Measurements from ENCODE around the gene WSCD1. TPM values are rescaled to one million over a fixed set of nuclear protein-coding genes. Genes with fewer than 3 reads are reported as not detected.

WSCD1 gene
- total RNA-seq, 1 donor from 2014 or later, result 0.62 TPM

- no peaks in the 10 kb centered on the region for H3K27me3 Mint-ChIP-seq (ENCODE audit: low read depth)
- DNase-seq (ENCODE audit: low spot score), result no peak
- H3K27ac Mint-ChIP-seq, result no peak overlapping the region
- no peak overlapping the region for H3K4me3 Mint-ChIP-seq (ENCODE audit: low read depth)
- no peaks in the 10 kb centered on the region for H3K36me3 Mint-ChIP-seq (ENCODE audit: low read depth)
- no peaks in the 10 kb centered on the region for H3K9me3 Mint-ChIP-seq
- intact Hi-C loops (cut with micrococcal nuclease), result no loop called here
- H3K4me1 Mint-ChIP-seq (ENCODE audit: low read depth), result no peaks in the 10 kb centered on the region
These were observed 25.3 kb downstream of the WSCD1 start for GRCh38 chr17:6095501-6095900.

- Mint-ChIP-seq H3K27me3 (ENCODE audit: low read depth) (no peaks in the 10 kb centered on the region), H3K4me1 (ENCODE audit: low read depth) (no peaks in the 10 kb centered on the region), H3K9me3 (no peaks in the 10 kb centered on the region), H3K36me3 (ENCODE audit: low read depth) (no peaks in the 10 kb centered on the region), H3K27ac (no peak overlapping the region), H3K4me3 (ENCODE audit: low read depth) (no peak overlapping the region)
- DNase-seq (ENCODE audit: low spot score), result no peak
- intact Hi-C loops (cut with micrococcal nuclease), result no loop called here
These were observed 26.2 kb downstream of the WSCD1 start for GRCh38 chr17:6096201-6097004.

- no peaks in the 10 kb centered on the region for H3K27me3 Mint-ChIP-seq (ENCODE audit: low read depth)
- DNase-seq (ENCODE audit: low spot score), result no peak
- H3K36me3 Mint-ChIP-seq (ENCODE audit: low read depth), result no peaks in the 10 kb centered on the region
- no peak overlapping the region for H3K4me3 Mint-ChIP-seq (ENCODE audit: low read depth)
- intact Hi-C loops (cut with micrococcal nuclease), result no loop called here
- no peak overlapping the region for H3K27ac Mint-ChIP-seq
- no peaks in the 10 kb centered on the region for H3K9me3 Mint-ChIP-seq
- H3K4me1 Mint-ChIP-seq (ENCODE audit: low read depth), result no peaks in the 10 kb centered on the region
These were observed 26.8 kb downstream of the WSCD1 start for GRCh38 chr17:6097005-6097279.

GRCh38 chr17:6098050-6098822 is 28.1 kb downstream of the WSCD1 start:
- Mint-ChIP-seq H3K9me3 (no peaks in the 10 kb centered on the region), H3K4me1 (ENCODE audit: low read depth) (no peaks in the 10 kb centered on the region), H3K4me3 (ENCODE audit: low read depth) (no peak overlapping the region), H3K36me3 (ENCODE audit: low read depth) (no peaks in the 10 kb centered on the region), H3K27me3 (ENCODE audit: low read depth) (no peaks in the 10 kb centered on the region), H3K27ac (no peak overlapping the region)
- intact Hi-C loops (cut with micrococcal nuclease), result no loop called here
- no peak for DNase-seq (ENCODE audit: low spot score)

- no peaks in the 10 kb centered on the region for H3K9me3 Mint-ChIP-seq
- H3K4me3 Mint-ChIP-seq (ENCODE audit: low read depth), result no peak overlapping the region
- H3K36me3 Mint-ChIP-seq (ENCODE audit: low read depth), result no peaks in the 10 kb centered on the region
- no peaks in the 10 kb centered on the region for H3K27me3 Mint-ChIP-seq (ENCODE audit: low read depth)
- no peaks in the 10 kb centered on the region for H3K4me1 Mint-ChIP-seq (ENCODE audit: low read depth)
- H3K27ac Mint-ChIP-seq, result no peak overlapping the region
- no peak for DNase-seq (ENCODE audit: low spot score)
- intact Hi-C loops (cut with micrococcal nuclease), result no loop called here
These were observed 28.6 kb downstream of the WSCD1 start for GRCh38 chr17:6098823-6099180.

GRCh38 chr17:6099492-6099891 is 29.3 kb downstream of the WSCD1 start:
- intact Hi-C loops (cut with micrococcal nuclease), result no loop called here
- no peak overlapping the region for H3K27ac Mint-ChIP-seq
- no peak for DNase-seq (ENCODE audit: low spot score)
- no peaks in the 10 kb centered on the region for H3K4me1 Mint-ChIP-seq (ENCODE audit: low read depth)
- H3K27me3 Mint-ChIP-seq (ENCODE audit: low read depth), result no peaks in the 10 kb centered on the region
- H3K4me3 Mint-ChIP-seq (ENCODE audit: low read depth), result no peak overlapping the region
- H3K36me3 Mint-ChIP-seq (ENCODE audit: low read depth), result no peaks in the 10 kb centered on the region
- H3K9me3 Mint-ChIP-seq, result no peaks in the 10 kb centered on the region

- no peak overlapping the region for H3K27ac Mint-ChIP-seq
- no peaks in the 10 kb centered on the region for H3K27me3 Mint-ChIP-seq (ENCODE audit: low read depth)
- intact Hi-C loops (cut with micrococcal nuclease), result no loop called here
- H3K4me3 Mint-ChIP-seq (ENCODE audit: low read depth), result no peak overlapping the region
- no peak for DNase-seq (ENCODE audit: low spot score)
- H3K4me1 Mint-ChIP-seq (ENCODE audit: low read depth), result no peaks in the 10 kb centered on the region
- no peaks in the 10 kb centered on the region for H3K9me3 Mint-ChIP-seq
- H3K36me3 Mint-ChIP-seq (ENCODE audit: low read depth), result no peaks in the 10 kb centered on the region
These were observed 30.0 kb downstream of the WSCD1 start for GRCh38 chr17:6100146-6100545.

GRCh38 chr17:6100891-6101500 is 30.8 kb downstream of the WSCD1 start:
- intact Hi-C loops (cut with micrococcal nuclease), result no loop called here
- Mint-ChIP-seq H3K36me3 (ENCODE audit: low read depth) (no peaks in the 10 kb centered on the region), H3K27ac (no peak overlapping the region), H3K9me3 (no peaks in the 10 kb centered on the region), H3K27me3 (ENCODE audit: low read depth) (no peaks in the 10 kb centered on the region), H3K4me1 (ENCODE audit: low read depth) (no peaks in the 10 kb centered on the region), H3K4me3 (ENCODE audit: low read depth) (no peak overlapping the region)
- DNase-seq (ENCODE audit: low spot score), result no peak

- Mint-ChIP-seq H3K27me3 (ENCODE audit: low read depth) (no peaks in the 10 kb centered on the region), H3K27ac (no peak overlapping the region), H3K9me3 (no peaks in the 10 kb centered on the region), H3K4me1 (ENCODE audit: low read depth) (no peaks in the 10 kb centered on the region), H3K4me3 (ENCODE audit: low read depth) (no peak overlapping the region), H3K36me3 (ENCODE audit: low read depth) (no peaks in the 10 kb centered on the region)
- intact Hi-C loops (cut with micrococcal nuclease), result no loop called here
- DNase-seq (ENCODE audit: low spot score), result no peak
These were observed 31.5 kb downstream of the WSCD1 start for GRCh38 chr17:6101706-6102105.

GRCh38 chr17:6102615-6103014 is 32.4 kb downstream of the WSCD1 start:
- Mint-ChIP-seq H3K27ac (no peak overlapping the region), H3K4me1 (ENCODE audit: low read depth) (no peaks in the 10 kb centered on the region), H3K4me3 (ENCODE audit: low read depth) (no peak overlapping the region), H3K36me3 (ENCODE audit: low read depth) (no peaks in the 10 kb centered on the region), H3K27me3 (ENCODE audit: low read depth) (no peaks in the 10 kb centered on the region), H3K9me3 (no peaks in the 10 kb centered on the region)
- DNase-seq (ENCODE audit: low spot score), result no peak
- intact Hi-C loops (cut with micrococcal nuclease), result no loop called here

- Mint-ChIP-seq H3K9me3 (no peaks in the 10 kb centered on the region), H3K4me3 (ENCODE audit: low read depth) (no peak overlapping the region), H3K4me1 (ENCODE audit: low read depth) (no peaks in the 10 kb centered on the region), H3K36me3 (ENCODE audit: low read depth) (no peaks in the 10 kb centered on the region), H3K27ac (no peak overlapping the region), H3K27me3 (ENCODE audit: low read depth) (no peaks in the 10 kb centered on the region)
- intact Hi-C loops (cut with micrococcal nuclease), result no loop called here
- no peak for DNase-seq (ENCODE audit: low spot score)
These were observed 34.9 kb downstream of the WSCD1 start for GRCh38 chr17:6104956-6105648.

GRCh38 chr17:6105649-6106007 is 35.4 kb downstream of the WSCD1 start:
- intact Hi-C loops (cut with micrococcal nuclease), result no loop called here
- Mint-ChIP-seq H3K27ac (no peak overlapping the region), H3K36me3 (ENCODE audit: low read depth) (no peaks in the 10 kb centered on the region)

GRCh38 chr17:6106212-6106611 is 36.0 kb downstream of the WSCD1 start:
- Mint-ChIP-seq H3K4me1 (ENCODE audit: low read depth) (peaks cover 5% of the 10 kb centered on the region), H3K36me3 (ENCODE audit: low read depth) (no peaks in the 10 kb centered on the region), H3K4me3 (ENCODE audit: low read depth) (no peak overlapping the region), H3K9me3 (no peaks in the 10 kb centered on the region), H3K27me3 (ENCODE audit: low read depth) (no peaks in the 10 kb centered on the region), H3K27ac (no peak overlapping the region)
- intact Hi-C loops (cut with micrococcal nuclease), result no loop called here
- DNase-seq (ENCODE audit: low spot score), result no peak

More at GRCh38 chr17:6105649-6106007, 35.4 kb downstream of the WSCD1 start:
- Mint-ChIP-seq H3K27me3 (ENCODE audit: low read depth) (no peaks in the 10 kb centered on the region), H3K4me1 (ENCODE audit: low read depth) (peaks cover 4% of the 10 kb centered on the region), H3K9me3 (no peaks in the 10 kb centered on the region), H3K4me3 (ENCODE audit: low read depth) (no peak overlapping the region)
- DNase-seq (ENCODE audit: low spot score), result no peak
